ENCODE data around the gene MXI1. TPM values are rescaled to one million over a fixed set of nuclear protein-coding genes. Genes with fewer than 3 reads are reported as not detected.
A peak's percentile ranks its signal among the peaks of the same experiment; 100 is the strongest.
"Not testable (repeated sequence)": the region's sequence is repeated elsewhere in the genome, so short reads cannot be mapped to it uniquely, and the experiment has no call there.

MXI1 gene
- total RNA-seq, 3 donors from 2014 or later = 75.4 to 137 (median 79.5) TPM

GRCh38 chr10:110241407-110241806 lies 34.0 kb downstream of the MXI1 start:
- peaks cover 4% of the 10 kb centered on the region in 2 donors for H3K4me1 ChIP-seq
- TF ChIP-seq POLR2AphosphoS5 (IDR thresholded peaks at IDR 0.05) (no peak), POLR2A (IDR thresholded peaks at IDR 0.05) (no peak), CTCF (IDR thresholded peaks at IDR 0.05) (no peak)
- intact Hi-C loops (cut with DNase I; ENCODE audit: low total_unique reads) = no loop called here

DNA sequence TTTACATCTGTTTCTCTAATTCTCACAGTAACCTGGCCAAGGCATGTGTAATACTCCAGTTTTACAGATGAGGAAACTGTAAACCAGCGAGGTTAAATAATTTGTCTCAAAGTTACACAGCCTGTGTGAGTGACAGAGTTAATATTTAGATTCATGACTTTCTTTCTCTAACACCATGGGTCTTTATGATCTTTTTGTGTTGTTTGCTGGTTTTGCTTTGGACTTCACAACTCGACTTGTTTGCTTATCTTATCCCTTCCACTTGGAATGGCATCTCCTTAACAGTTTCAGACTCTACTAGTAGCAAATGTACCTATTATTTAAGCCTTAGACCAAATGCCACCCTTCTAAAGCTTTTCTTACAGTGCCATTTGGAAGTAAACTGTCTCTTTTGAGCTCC lies 34.4 kb downstream of the MXI1 start:
- Histone ChIP-seq H3K9me3 (no peaks in the 10 kb centered on the region), H3K27me3 (no peaks in the 10 kb centered on the region), H3K4me1 (peaks cover 4% of the 10 kb centered on the region in 2 donors), H3K27ac (peak overlapping the region in 1 of 2 donors; percentile 45), H3K36me3 (peaks cover 3% of the 10 kb centered on the region), H3K4me3 (no peak overlapping the region)
- TF ChIP-seq POLR2A (IDR thresholded peaks at IDR 0.05) = no peak
- no peak for TF ChIP-seq CTCF (IDR thresholded peaks at IDR 0.05)
- no peak for TF ChIP-seq POLR2AphosphoS5 (IDR thresholded peaks at IDR 0.05)
- no peak for DNase-seq (ENCODE audit: low spot score in 2 of 2)
- intact Hi-C loops (cut with DNase I; ENCODE audit: low total_unique reads) = no loop called here

More at GRCh38 chr10:110241407-110241806, 34.0 kb downstream of the MXI1 start:
- H3K4me3 ChIP-seq = no peak overlapping the region
- no peaks in the 10 kb centered on the region for H3K27me3 ChIP-seq
- no peak for DNase-seq (ENCODE audit: low spot score in 2 of 2)
- no peaks in the 10 kb centered on the region for H3K9me3 ChIP-seq
- peak overlapping the region in 1 of 2 donors; percentile 45 for H3K27ac ChIP-seq
- peaks cover 3% of the 10 kb centered on the region for H3K36me3 ChIP-seq

DNA sequence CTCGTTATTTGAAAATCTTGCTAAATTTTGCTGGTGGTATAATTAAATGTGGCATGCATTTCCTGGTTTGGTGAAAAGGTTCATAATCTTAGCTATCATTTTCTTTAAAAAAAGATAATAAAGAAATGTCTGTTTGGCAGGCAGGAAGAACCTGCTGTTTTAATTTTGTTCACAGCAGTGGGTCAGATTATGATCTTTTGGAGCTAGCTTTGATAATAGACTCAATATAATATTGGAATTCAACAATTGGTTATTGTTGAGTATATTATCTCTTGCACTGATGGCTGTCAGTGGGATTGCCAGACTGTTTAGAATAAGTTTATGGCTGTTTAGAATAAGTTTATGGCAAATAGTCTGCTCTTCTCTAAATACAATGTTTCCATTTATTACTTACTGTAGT lies 35.1 kb downstream of the MXI1 start:
- H3K36me3 ChIP-seq = no peaks in the 10 kb centered on the region
- no peak for DNase-seq (ENCODE audit: low spot score in 2 of 2)
- TF ChIP-seq POLR2AphosphoS5 (IDR thresholded peaks at IDR 0.05) = no peak
- TF ChIP-seq CTCF (IDR thresholded peaks at IDR 0.05) = no peak
- TF ChIP-seq POLR2A (IDR thresholded peaks at IDR 0.05) = no peak
- H3K4me1 ChIP-seq = peaks cover 4% of the 10 kb centered on the region in 2 donors
- H3K9me3 ChIP-seq = no peaks in the 10 kb centered on the region
- intact Hi-C loops (cut with DNase I; ENCODE audit: low total_unique reads) = no loop called here
- no peaks in the 10 kb centered on the region for H3K27me3 ChIP-seq
- H3K27ac ChIP-seq = peak overlapping the region in 1 of 2 donors; percentile 45
- no peak overlapping the region for H3K4me3 ChIP-seq

GRCh38 chr10:110244550-110244949 lies 37.1 kb downstream of the MXI1 start:
- H3K27me3 ChIP-seq = no peaks in the 10 kb centered on the region
- DNase-seq (ENCODE audit: low spot score in 2 of 2) = no peak
- no peak overlapping the region for H3K4me3 ChIP-seq
- intact Hi-C loops (cut with DNase I; ENCODE audit: low total_unique reads) = no loop called here
- H3K9me3 ChIP-seq = no peaks in the 10 kb centered on the region
- H3K27ac ChIP-seq = no peak overlapping the region
- H3K36me3 ChIP-seq = no peaks in the 10 kb centered on the region
- H3K4me1 ChIP-seq = peaks cover 4% of the 10 kb centered on the region in 2 donors
- TF ChIP-seq POLR2AphosphoS5 (IDR thresholded peaks at IDR 0.05) (no peak), CTCF (IDR thresholded peaks at IDR 0.05) (no peak), POLR2A (IDR thresholded peaks at IDR 0.05) (no peak)

- H3K4me1 ChIP-seq; H3K27me3 ChIP-seq; H3K36me3 ChIP-seq; H3K9me3 ChIP-seq; intact Hi-C loops (cut with DNase I; ENCODE audit: low total_unique reads); H3K27ac ChIP-seq; DNase-seq (ENCODE audit: low spot score in 2 of 2); H3K4me3 ChIP-seq: not testable (repeated sequence)
Measured at GRCh38 chr10:110247833-110248232, 40.4 kb downstream of the MXI1 start.

GRCh38 chr10:110249489-110249888 lies 42.1 kb downstream of the MXI1 start:
- H3K27ac ChIP-seq; intact Hi-C loops (cut with DNase I; ENCODE audit: low total_unique reads); DNase-seq (ENCODE audit: low spot score in 2 of 2); H3K36me3 ChIP-seq; H3K4me1 ChIP-seq; H3K9me3 ChIP-seq; H3K4me3 ChIP-seq; H3K27me3 ChIP-seq: not testable (repeated sequence)

DNA sequence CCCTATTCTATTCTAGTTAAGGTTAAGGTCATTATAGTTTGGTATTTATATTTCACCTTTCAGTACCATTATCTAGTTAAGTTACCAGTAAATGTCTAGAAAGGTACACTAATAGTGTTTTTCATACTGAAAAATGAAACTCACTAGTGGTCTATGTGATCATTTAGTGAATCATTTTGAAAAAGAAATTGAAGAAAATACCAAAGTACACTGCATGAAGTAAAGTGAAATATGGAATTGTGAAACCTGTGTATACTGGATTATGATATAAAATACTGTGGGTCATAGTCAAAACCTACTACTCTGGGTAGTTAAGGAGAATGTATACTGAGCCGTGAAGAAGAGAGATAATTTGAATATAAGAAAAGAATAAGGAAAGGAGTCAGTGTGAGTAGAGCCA lies 44.0 kb downstream of the MXI1 start:
- H3K9me3 ChIP-seq; H3K4me3 ChIP-seq; H3K27me3 ChIP-seq; intact Hi-C loops (cut with DNase I; ENCODE audit: low total_unique reads); H3K4me1 ChIP-seq; H3K36me3 ChIP-seq; DNase-seq (ENCODE audit: low spot score in 2 of 2); H3K27ac ChIP-seq: not testable (repeated sequence)
